GM18505 (cell line): ENCODE measurements around the gene ZNF646.

Experiments used
- ATAC-seq: cut with Tn5 transposase; IDR thresholded peaks from one replicate; pipeline ENCODE4 v1.9.1; 2021; ENCODE audit not compliant: unreplicated experiment
- POLR2A ChIP-seq: IDR thresholded peaks from 4 replicates; pipeline ENCODE4 v1.6.1; 2011; ENCODE audit warnings: borderline replicate concordance; ENCODE audit not compliant: insufficient read depth, insufficient read length; ENCODE audit errors: extremely low read depth

ZNF646 gene

GRCh38 chr16:31110106-31111034 lies 36.1 kb downstream of the ZNF646 start:
- no peak for ATAC-seq
- TF ChIP-seq POLR2A: no peak

GRCh38 chr16:31111881-31112466 lies 37.8 kb downstream of the ZNF646 start:
- no peak for ATAC-seq
- TF ChIP-seq POLR2A: no peak

GRCh38 chr16:31112711-31113110 lies 38.5 kb downstream of the ZNF646 start:
- no peak for TF ChIP-seq POLR2A
- ATAC-seq: no peak

- ATAC-seq: no peak
- no peak for TF ChIP-seq POLR2A
Measured at GRCh38 chr16:31113121-31114120, 39.2 kb downstream of the ZNF646 start.

GRCh38 chr16:31114468-31114867 lies 40.2 kb downstream of the ZNF646 start:
- no peak for ATAC-seq
- TF ChIP-seq POLR2A: no peak

- TF ChIP-seq POLR2A: peak; percentile 91
- ATAC-seq: peak; percentile 93
Measured at GRCh38 chr16:31117384-31118222, 43.4 kb downstream of the ZNF646 start, which contains the start of gene KAT8. Gene KAT8, plus strand, starts transcription at chr16:31117664. Its CDS starts 18 bp downstream, at chr16:31117682.

DNA sequence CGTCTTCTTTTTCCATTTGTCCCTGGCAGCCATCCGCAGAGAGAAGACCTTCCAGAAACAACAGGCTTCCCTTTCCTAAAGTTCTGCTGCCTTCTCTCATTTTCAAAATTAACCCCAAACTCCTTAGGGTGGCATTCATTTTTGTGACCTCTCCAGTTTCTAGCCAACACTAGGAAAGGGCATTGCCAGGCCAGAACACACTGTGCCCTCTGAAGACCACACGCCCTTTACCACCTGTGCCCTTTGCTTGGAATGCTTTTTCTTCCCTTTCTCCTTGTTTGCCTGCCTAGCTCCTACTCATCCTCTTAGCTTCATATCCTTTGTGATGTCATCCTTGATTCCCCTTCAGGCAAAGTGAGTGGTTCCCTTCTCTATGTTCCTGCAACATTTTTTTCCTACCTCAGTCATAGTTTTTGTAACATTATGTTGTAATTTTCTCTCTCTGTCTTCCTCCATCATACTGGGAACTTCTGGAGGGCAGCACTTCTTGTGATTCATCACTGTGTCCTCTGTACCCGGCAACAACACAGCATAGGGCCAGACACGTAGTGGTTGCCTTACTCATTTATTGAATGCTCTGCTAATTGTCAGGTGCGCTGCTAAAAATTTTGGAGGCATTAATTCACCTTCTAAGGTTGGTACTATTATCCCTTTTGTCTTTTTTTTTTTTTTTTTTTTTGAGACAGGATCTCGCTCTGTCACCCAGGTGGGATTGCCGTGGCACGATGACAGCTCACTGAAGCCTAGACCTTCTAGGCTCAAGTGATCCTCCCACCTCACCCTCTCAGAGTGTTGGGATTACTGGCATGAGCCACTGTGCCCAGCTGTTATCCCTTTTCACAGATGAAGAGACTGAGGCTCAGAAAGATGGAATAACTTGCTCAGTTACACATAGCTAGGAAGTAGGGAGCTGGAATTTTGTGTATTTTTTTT lies 44.3 kb downstream of the ZNF646 start:
- no peak for ATAC-seq

GRCh38 chr16:31120129-31120528 lies 45.9 kb downstream of the ZNF646 start:
- TF ChIP-seq POLR2A: no peak
- ATAC-seq: no peak

More for the DNA sequence above, 44.3 kb downstream of the ZNF646 start:
- no peak for TF ChIP-seq POLR2A

DNA sequence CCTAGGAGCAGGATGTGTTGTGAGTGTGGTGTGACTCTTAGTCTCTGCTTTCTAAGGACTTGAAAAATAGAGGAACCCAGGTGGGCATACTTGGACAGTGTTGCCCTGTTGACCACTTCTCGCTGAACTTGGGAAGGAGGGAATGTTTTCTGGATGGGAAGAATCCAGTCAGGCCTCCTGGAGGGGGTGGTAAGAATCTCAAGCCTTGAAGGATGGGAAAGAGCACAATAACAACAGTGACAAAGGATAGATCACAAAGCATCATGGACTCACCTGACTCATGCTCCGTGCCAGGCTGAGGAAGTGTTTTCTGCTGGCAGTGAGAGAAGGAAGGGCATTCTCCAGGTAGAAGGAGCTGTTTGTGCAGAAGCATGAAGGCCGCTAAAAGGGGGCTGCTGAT lies 51.6 kb downstream of the ZNF646 start:
- TF ChIP-seq POLR2A: no peak
- no peak for ATAC-seq

GRCh38 chr16:31127182-31127581 lies 53.0 kb downstream of the ZNF646 start:
- no peak for TF ChIP-seq POLR2A
- ATAC-seq: no peak
